Activated T-helper 1 cell treated with anti-CD3 and anti-CD28 coated beads, Interleukin-12 subunit alpha, Interleukin-12 subunit beta, Interleukin-2, Interleukin-4 antibody, amounts not matched to agents 30 ng/mL and 10 ng/mL and 1 ng/mL, durations not matched to agents 14 hours and 24 hours and 36 hours (primary cell): ENCODE measurements around the gene YBEY. TPM values are rescaled to one million over a fixed set of nuclear protein-coding genes. Genes with fewer than 3 reads are reported as not detected.

Experiments used
- DNase-seq: peaks from one replicate; pipeline ENCODE4 v3.0.0; 2021; ENCODE audit warnings: low spot score
- H3K27ac Mint-ChIP-seq: one replicate; pipeline ENCODE4 v1.8.0; 2021; ENCODE audit warnings: mild to moderate bottlenecking, mixed read lengths
- H3K27me3 Mint-ChIP-seq: one replicate; pipeline ENCODE4 v1.8.0; 2022; ENCODE audit warnings: mild to moderate bottlenecking, moderate library complexity, mixed read lengths; ENCODE audit not compliant: insufficient read depth
- H3K36me3 Mint-ChIP-seq: one replicate; pipeline ENCODE4 v1.8.0; 2021; ENCODE audit warnings: low read depth, mixed read lengths
- H3K4me1 Mint-ChIP-seq: one replicate; pipeline ENCODE4 v1.8.0; 2021; ENCODE audit warnings: low read depth, mixed read lengths
- H3K4me3 Mint-ChIP-seq: one replicate; pipeline ENCODE4 v1.8.0; 2021; ENCODE audit warnings: mild to moderate bottlenecking, moderate library complexity, mixed read lengths
- H3K9me3 Mint-ChIP-seq: one replicate; pipeline ENCODE4 v1.8.0; 2021; ENCODE audit warnings: mixed read lengths
- intact Hi-C: fragments of 100-400 bp; cut with micrococcal nuclease; formaldehyde crosslinking; loops from one replicate; pipeline ENCODE4 v1.15.1; 2024
- total RNA-seq: library from RNA; stranded (reverse); gene quantifications from 2 replicates; pipeline ENCODE4 v1.2.3, GENCODE V29; 2022

YBEY gene
- total RNA-seq, 1 donor from 2014 or later: 16.7 TPM

DNA sequence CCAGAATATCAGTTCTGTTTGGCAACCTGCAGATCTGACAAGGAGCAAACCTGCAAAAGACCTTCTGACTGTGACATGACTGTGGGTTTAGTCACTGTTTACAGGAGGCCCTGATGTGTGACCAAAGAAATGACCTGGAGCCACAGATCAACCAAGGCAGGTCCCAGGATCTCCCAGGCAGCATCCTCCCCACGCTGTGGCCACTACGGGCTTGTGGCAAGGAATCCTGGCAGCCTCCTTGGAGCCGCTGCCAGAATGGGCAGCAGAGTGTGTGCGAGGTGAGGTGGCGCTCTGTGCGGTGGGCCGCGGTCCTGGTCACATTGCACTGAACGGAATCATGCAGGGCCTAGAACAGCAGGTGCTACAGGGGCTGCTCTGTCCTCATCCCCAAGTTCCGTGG lies 16.7 kb upstream of the YBEY start:
- Mint-ChIP-seq H3K27me3 (no peaks in the 10 kb centered on the region), H3K9me3 (no peaks in the 10 kb centered on the region), H3K27ac (no peak overlapping the region), H3K36me3 (peaks cover 42% of the 10 kb centered on the region), H3K4me3 (no peak overlapping the region), H3K4me1 (no peaks in the 10 kb centered on the region)
- no peak for DNase-seq
- intact Hi-C loops: no loop called here

GRCh38 chr21:46273341-46273740 lies 12.8 kb upstream of the YBEY start:
- no peak overlapping the region for H3K4me3 Mint-ChIP-seq
- intact Hi-C loops: no loop called here

DNA sequence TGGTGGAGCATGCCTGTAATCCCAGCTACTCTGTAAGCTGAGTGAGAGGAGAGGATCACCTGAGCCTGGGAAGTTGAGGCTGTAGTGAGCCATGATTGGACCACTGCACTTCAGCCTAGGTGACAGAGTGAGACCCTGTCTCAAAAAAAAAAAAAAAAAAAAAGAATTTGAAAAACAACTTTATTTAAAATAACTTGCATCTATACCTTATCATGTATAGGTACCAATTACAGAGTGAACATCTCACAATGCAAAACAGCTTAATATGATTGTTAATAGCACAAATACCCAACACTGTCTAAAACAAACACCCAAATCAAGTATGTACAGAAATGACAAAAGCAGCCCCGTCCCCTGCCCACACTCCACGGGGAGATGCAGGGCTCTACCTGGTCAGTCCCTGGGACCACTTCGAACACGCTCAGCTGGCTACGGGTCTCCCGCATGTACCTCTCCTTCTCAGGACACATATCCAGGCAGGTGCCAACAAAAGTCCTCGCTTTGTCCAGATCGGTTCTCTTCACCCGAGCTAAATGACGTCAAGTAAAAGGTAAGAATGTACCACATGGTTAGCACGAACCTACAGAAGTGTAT lies 11.2 kb upstream of the YBEY start:
- DNase-seq: no peak
- no peaks in the 10 kb centered on the region for H3K27me3 Mint-ChIP-seq
- no peaks in the 10 kb centered on the region for H3K9me3 Mint-ChIP-seq
- H3K36me3 Mint-ChIP-seq: peaks cover 54% of the 10 kb centered on the region
- H3K4me1 Mint-ChIP-seq: no peaks in the 10 kb centered on the region
- no peak overlapping the region for H3K27ac Mint-ChIP-seq
- intact Hi-C loops: no loop called here
- H3K4me3 Mint-ChIP-seq: no peak overlapping the region

More at GRCh38 chr21:46273341-46273740, 12.8 kb upstream of the YBEY start:
- Mint-ChIP-seq H3K4me1 (no peaks in the 10 kb centered on the region), H3K36me3 (peaks cover 46% of the 10 kb centered on the region), H3K27me3 (no peaks in the 10 kb centered on the region), H3K9me3 (no peaks in the 10 kb centered on the region), H3K27ac (no peak overlapping the region)
- DNase-seq: no peak

GRCh38 chr21:46284077-46284644 lies 2.0 kb upstream of the YBEY start:
- Mint-ChIP-seq H3K27me3 (no peaks in the 10 kb centered on the region), H3K4me1 (peaks cover 36% of the 10 kb centered on the region), H3K27ac (peak overlapping the region; percentile 87), H3K9me3 (no peaks in the 10 kb centered on the region), H3K36me3 (peaks cover 41% of the 10 kb centered on the region), H3K4me3 (peak overlapping the region; percentile 96)
- no peak for DNase-seq
- intact Hi-C loops: no loop called here

GRCh38 chr21:46284733-46285132 lies 1.4 kb upstream of the YBEY start:
- DNase-seq: no peak
- no peak overlapping the region for H3K27ac Mint-ChIP-seq
- H3K27me3 Mint-ChIP-seq: no peaks in the 10 kb centered on the region
- H3K36me3 Mint-ChIP-seq: peaks cover 37% of the 10 kb centered on the region
- intact Hi-C loops: loop anchor here (5.0 kb wide), 1 partner anchor 142 kb away; no protein-coding TSS in a partner anchor
- no peaks in the 10 kb centered on the region for H3K9me3 Mint-ChIP-seq
- H3K4me3 Mint-ChIP-seq: peak overlapping the region; percentile 96
- peaks cover 39% of the 10 kb centered on the region for H3K4me1 Mint-ChIP-seq

GRCh38 chr21:46285206-46285661 lies 908 bp upstream of the YBEY start, which contains the start of gene MCM3AP:
Gene MCM3AP, minus strand, starts transcription at chr21:46285611. Its CDS starts 325 bp downstream, at chr21:46285286.
- DNase-seq: no peak
- H3K9me3 Mint-ChIP-seq: no peaks in the 10 kb centered on the region
- peaks cover 35% of the 10 kb centered on the region for H3K36me3 Mint-ChIP-seq
- H3K27me3 Mint-ChIP-seq: no peaks in the 10 kb centered on the region
- intact Hi-C loops: loop anchor here (5.0 kb wide), 1 partner anchor 143 kb away; no protein-coding TSS in a partner anchor
- H3K4me3 Mint-ChIP-seq: peak within 1 kb of the TSS; percentile 100
- H3K4me1 Mint-ChIP-seq: peaks cover 44% of the 10 kb centered on the region
- peak within 1 kb of the TSS; percentile 99 for H3K27ac Mint-ChIP-seq

DNA sequence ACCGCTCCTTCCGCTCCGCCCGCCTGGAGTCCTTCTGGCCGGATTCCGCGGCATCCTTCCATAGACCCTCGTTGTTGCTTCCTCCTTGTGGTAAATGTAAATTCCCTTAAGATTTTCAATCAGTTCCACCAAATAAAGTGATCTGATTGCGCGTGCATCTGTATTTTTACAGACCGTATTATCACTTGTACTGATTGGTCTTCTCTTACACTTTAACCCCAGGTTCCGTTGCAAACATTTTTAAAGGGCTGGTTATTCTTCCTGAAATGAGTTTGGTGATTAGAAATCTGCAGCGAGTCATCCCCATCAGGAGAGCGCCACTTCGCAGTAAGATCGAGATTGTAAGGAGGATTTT lies 483 bp downstream of the YBEY start:
- intact Hi-C loops: loop anchor here (1.0 to 5.0 kb wide), 6 partner anchors 10 to 172 kb away; partner anchors contain the start of genes DIP2A, LSS and PCNT
- H3K4me1 Mint-ChIP-seq: peaks cover 50% of the 10 kb centered on the region
- no peak for DNase-seq
- H3K36me3 Mint-ChIP-seq: peaks cover 41% of the 10 kb centered on the region
- H3K27me3 Mint-ChIP-seq: no peaks in the 10 kb centered on the region
- no peaks in the 10 kb centered on the region for H3K9me3 Mint-ChIP-seq
- peak overlapping the region; percentile 100 for H3K4me3 Mint-ChIP-seq
- peak overlapping the region; percentile 99 for H3K27ac Mint-ChIP-seq

GRCh38 chr21:46287541-46287940 lies 1.4 kb downstream of the YBEY start:
- Mint-ChIP-seq H3K4me1 (peaks cover 50% of the 10 kb centered on the region), H3K36me3 (peaks cover 46% of the 10 kb centered on the region), H3K9me3 (no peaks in the 10 kb centered on the region), H3K27me3 (no peaks in the 10 kb centered on the region), H3K4me3 (no peak overlapping the region), H3K27ac (no peak overlapping the region)
- DNase-seq: no peak
- intact Hi-C loops: loop anchor here (5.0 kb wide), 1 partner anchor 145 kb away; no protein-coding TSS in a partner anchor

DNA sequence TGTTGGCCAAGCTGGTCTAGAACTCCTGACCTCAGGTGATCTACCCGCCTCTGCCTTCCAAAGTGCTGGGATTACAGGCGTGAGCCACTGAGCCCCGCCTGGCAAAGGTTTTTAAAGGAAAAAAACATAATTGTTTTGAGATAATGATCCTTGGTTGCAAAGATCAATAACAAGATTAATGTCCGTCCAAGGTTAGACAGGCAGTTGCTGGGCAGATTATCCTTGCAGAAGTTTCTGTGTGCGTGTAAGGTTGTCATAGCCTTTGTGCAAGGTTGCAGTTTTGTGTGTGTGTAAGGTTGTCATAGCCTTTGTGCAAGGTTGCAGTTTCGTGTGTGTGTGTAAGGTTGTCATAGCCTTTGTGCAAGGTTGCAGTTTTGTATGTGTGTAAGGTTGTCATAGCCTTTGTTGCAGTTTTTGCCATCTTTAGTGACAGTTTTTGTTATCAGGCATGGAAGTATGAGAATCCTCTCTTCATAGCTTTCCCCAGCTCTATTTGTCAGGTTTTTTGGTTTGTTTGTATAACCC lies 3.6 kb downstream of the YBEY start:
- intact Hi-C loops: loop anchor here (5.0 kb wide), 1 partner anchor 147 kb away; no protein-coding TSS in a partner anchor
- Mint-ChIP-seq H3K4me1 (peaks cover 36% of the 10 kb centered on the region), H3K27ac (no peak overlapping the region), H3K9me3 (no peaks in the 10 kb centered on the region), H3K4me3 (no peak overlapping the region), H3K36me3 (peaks cover 30% of the 10 kb centered on the region), H3K27me3 (no peaks in the 10 kb centered on the region)
- DNase-seq: no peak

DNA sequence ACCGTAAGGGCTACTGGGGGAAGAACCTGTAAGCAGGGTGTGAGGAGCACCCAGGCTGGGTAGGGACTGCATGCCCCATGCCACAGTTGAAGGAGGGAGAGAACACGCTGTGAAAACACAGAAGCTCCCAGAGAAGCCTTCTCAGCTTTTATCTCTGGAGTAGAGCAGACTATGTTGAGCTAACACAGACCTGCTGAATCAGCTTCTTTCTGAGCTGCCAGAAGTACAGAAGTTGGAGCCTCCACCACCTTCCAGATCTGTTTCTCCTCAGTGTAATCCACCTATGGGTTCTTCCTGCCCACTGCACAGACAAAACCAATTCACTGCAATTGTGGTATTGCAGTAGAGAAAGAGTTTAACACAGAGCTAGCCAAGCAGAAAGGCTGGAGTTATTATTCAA lies 5.4 kb downstream of the YBEY start:
- Mint-ChIP-seq H3K27ac (no peak overlapping the region), H3K4me3 (no peak overlapping the region), H3K27me3 (no peaks in the 10 kb centered on the region), H3K36me3 (peaks cover 26% of the 10 kb centered on the region), H3K9me3 (no peaks in the 10 kb centered on the region), H3K4me1 (peaks cover 33% of the 10 kb centered on the region)
- intact Hi-C loops: no loop called here
- no peak for DNase-seq

- Mint-ChIP-seq H3K27ac (no peak overlapping the region), H3K4me1 (peaks cover 18% of the 10 kb centered on the region), H3K36me3 (peaks cover 21% of the 10 kb centered on the region), H3K27me3 (no peaks in the 10 kb centered on the region), H3K9me3 (no peaks in the 10 kb centered on the region), H3K4me3 (no peak overlapping the region)
- intact Hi-C loops: no loop called here
- DNase-seq: no peak
These were observed 8.6 kb downstream of the YBEY start for GRCh38 chr21:46294647-46295176.

DNA sequence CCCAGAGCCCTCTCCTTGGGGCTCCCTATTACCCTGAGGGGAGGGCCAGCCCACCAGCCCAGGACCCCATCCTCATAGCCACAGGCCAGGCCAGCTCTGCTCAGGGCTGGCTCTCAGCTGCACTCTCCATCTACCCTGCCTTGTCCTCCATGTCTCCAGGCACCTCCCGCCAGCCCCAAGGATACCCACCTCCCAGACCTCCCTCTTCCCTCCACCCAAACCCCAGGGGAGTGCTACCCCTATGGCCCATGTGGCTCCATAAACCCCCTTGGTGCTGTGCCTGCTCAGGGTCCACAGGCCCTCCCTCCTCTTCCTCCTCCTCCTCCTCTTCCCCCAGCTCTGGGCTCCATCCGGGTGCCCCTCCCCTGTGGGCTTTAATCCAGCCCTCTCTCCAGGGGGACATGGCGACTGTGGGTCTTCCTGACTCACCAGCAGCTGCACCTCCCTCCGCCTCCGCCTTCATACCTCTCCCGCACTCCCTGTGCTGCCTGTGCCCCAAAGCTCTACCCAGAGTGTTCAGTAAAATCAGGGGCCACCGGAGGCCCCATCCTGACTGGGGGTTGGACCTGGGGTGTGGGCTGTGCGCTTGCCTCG lies 9.1 kb downstream of the YBEY start:
- no peaks in the 10 kb centered on the region for H3K9me3 Mint-ChIP-seq
- peak overlapping the region; percentile 44 for H3K27ac Mint-ChIP-seq
- DNase-seq: no peak
- no peaks in the 10 kb centered on the region for H3K27me3 Mint-ChIP-seq
- intact Hi-C loops: no loop called here
- H3K36me3 Mint-ChIP-seq: peaks cover 18% of the 10 kb centered on the region
- H3K4me1 Mint-ChIP-seq: peaks cover 13% of the 10 kb centered on the region
- no peak overlapping the region for H3K4me3 Mint-ChIP-seq
